ENCODE data around the gene USP33.

USP33 gene

DNA sequence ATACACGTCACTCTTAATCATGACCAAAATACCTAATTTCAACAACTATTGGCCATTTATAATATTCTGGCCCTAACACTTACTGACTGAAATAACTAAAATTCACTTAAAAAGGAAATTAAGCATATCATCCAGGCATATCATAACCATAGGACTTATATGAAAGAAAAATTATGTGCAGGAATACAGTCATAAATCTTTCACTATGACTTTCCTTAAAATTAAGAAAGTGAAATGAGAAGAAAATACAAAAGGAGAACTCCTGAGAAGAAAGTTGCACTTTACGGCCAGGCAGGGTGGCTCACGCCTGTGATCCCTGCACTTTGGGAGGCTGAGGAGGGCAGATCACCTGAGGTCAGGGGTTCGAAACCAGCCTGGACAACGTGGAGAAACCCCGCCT lies 86.6 kb downstream of the USP33 start:
- Histone ChIP-seq H4K20me1 (ENCODE audit: control insufficient read depth, insufficient read depth, low read depth, low read length) (peaks cover 16% of the 10 kb centered on the region), H3K4me3 (ENCODE audit: low read length) (no peak overlapping the region), H3K27ac (ENCODE audit: low read depth, low read length) (no peak overlapping the region), H3K4me2 (ENCODE audit: low read length) (no peak overlapping the region), H3K36me3 (ENCODE audit: control insufficient read depth, low read length) (peaks cover 20% of the 10 kb centered on the region), H3K79me2 (ENCODE audit: control insufficient read depth, low read length) (peaks cover 100% of the 10 kb centered on the region), H3F3A (ENCODE audit: control insufficient read depth, insufficient read depth) (no peaks in the 10 kb centered on the region), H3K9me3 (ENCODE audit: control insufficient read depth, insufficient read depth, low read length) (no peaks in the 10 kb centered on the region), H3K27me3 (ENCODE audit: control insufficient read depth, low read length) (no peaks in the 10 kb centered on the region), H3K4me1 (ENCODE audit: control insufficient read depth, low read length) (peaks cover 14% of the 10 kb centered on the region; the same call in 1 of the 2 replicates), H3K9me2 (replicated peaks; ENCODE audit: control insufficient read depth, low read length) (no peaks in the 10 kb centered on the region)
- TF ChIP-seq, protein P1, sequence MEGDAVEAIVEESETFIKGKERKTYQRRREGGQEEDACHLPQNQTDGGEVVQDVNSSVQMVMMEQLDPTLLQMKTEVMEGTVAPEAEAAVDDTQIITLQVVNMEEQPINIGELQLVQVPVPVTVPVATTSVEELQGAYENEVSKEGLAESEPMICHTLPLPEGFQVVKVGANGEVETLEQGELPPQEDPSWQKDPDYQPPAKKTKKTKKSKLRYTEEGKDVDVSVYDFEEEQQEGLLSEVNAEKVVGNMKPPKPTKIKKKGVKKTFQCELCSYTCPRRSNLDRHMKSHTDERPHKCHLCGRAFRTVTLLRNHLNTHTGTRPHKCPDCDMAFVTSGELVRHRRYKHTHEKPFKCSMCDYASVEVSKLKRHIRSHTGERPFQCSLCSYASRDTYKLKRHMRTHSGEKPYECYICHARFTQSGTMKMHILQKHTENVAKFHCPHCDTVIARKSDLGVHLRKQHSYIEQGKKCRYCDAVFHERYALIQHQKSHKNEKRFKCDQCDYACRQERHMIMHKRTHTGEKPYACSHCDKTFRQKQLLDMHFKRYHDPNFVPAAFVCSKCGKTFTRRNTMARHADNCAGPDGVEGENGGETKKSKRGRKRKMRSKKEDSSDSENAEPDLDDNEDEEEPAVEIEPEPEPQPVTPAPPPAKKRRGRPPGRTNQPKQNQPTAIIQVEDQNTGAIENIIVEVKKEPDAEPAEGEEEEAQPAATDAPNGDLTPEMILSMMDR (IDR thresholded peaks at IDR 0.05; ENCODE audit: low read depth, low read length, poor library complexity, severe bottlenecking): no peak
- no peak for TF ChIP-seq EZH2phosphoT487 (IDR thresholded peaks at IDR 0.05; ENCODE audit: borderline replicate concordance, low read length)

- Histone ChIP-seq H3K79me2 (ENCODE audit: control insufficient read depth, low read length) (peaks cover 100% of the 10 kb centered on the region), H3K9me3 (ENCODE audit: control insufficient read depth, insufficient read depth, low read length) (no peaks in the 10 kb centered on the region), H3K4me3 (ENCODE audit: low read length) (no peak overlapping the region), H3K27me3 (ENCODE audit: control insufficient read depth, low read length) (no peaks in the 10 kb centered on the region), H3K9me2 (replicated peaks; ENCODE audit: control insufficient read depth, low read length) (no peaks in the 10 kb centered on the region), H3K4me2 (ENCODE audit: low read length) (no peak overlapping the region), H4K20me1 (ENCODE audit: control insufficient read depth, insufficient read depth, low read depth, low read length) (peaks cover 16% of the 10 kb centered on the region), H3K27ac (ENCODE audit: low read depth, low read length) (no peak overlapping the region), H3K36me3 (ENCODE audit: control insufficient read depth, low read length) (peaks cover 17% of the 10 kb centered on the region), H3F3A (ENCODE audit: control insufficient read depth, insufficient read depth) (no peaks in the 10 kb centered on the region), H3K4me1 (ENCODE audit: control insufficient read depth, low read length) (peaks cover 14% of the 10 kb centered on the region; the same call in 1 of the 2 replicates)
- no peak for TF ChIP-seq EZH2phosphoT487 (IDR thresholded peaks at IDR 0.05; ENCODE audit: borderline replicate concordance, low read length)
- TF ChIP-seq, protein P1 (IDR thresholded peaks at IDR 0.05; ENCODE audit: low read depth, low read length, poor library complexity, severe bottlenecking): no peak
Measured at GRCh38 chr1:77672374-77672773, 87.3 kb downstream of the USP33 start.

- TF ChIP-seq EZH2phosphoT487 (IDR thresholded peaks at IDR 0.05; ENCODE audit: borderline replicate concordance, low read length): no peak
- H3K9me2 ChIP-seq (replicated peaks; ENCODE audit: control insufficient read depth, low read length): no peaks in the 10 kb centered on the region
- no peaks in the 10 kb centered on the region for H3K27me3 ChIP-seq (ENCODE audit: control insufficient read depth, low read length)
- peaks cover 12% of the 10 kb centered on the region for H3K36me3 ChIP-seq (ENCODE audit: control insufficient read depth, low read length)
- H4K20me1 ChIP-seq (ENCODE audit: control insufficient read depth, insufficient read depth, low read depth, low read length): peaks cover 16% of the 10 kb centered on the region; the same call in 1 of the 2 replicates
- H3K9me3 ChIP-seq (ENCODE audit: control insufficient read depth, insufficient read depth, low read length): no peaks in the 10 kb centered on the region
- H3F3A ChIP-seq (ENCODE audit: control insufficient read depth, insufficient read depth): no peaks in the 10 kb centered on the region
- H3K79me2 ChIP-seq (ENCODE audit: control insufficient read depth, low read length): peaks cover 100% of the 10 kb centered on the region
- no peak overlapping the region for H3K4me2 ChIP-seq (ENCODE audit: low read length)
- no peak overlapping the region for H3K4me3 ChIP-seq (ENCODE audit: low read length)
- peaks cover 14% of the 10 kb centered on the region; the same call in 1 of the 2 replicates for H3K4me1 ChIP-seq (ENCODE audit: control insufficient read depth, low read length)
- H3K27ac ChIP-seq (ENCODE audit: low read depth, low read length): no peak overlapping the region
Measured at GRCh38 chr1:77671836-77672235, 87.8 kb downstream of the USP33 start.

GRCh38 chr1:77670330-77670729 lies 89.3 kb downstream of the USP33 start:
- H3K9me2 ChIP-seq (replicated peaks; ENCODE audit: control insufficient read depth, low read length): no peaks in the 10 kb centered on the region
- H3K4me3 ChIP-seq (ENCODE audit: low read length): no peak overlapping the region
- no peaks in the 10 kb centered on the region for H3F3A ChIP-seq (ENCODE audit: control insufficient read depth, insufficient read depth)
- no peak overlapping the region for H3K4me2 ChIP-seq (ENCODE audit: low read length)
- peaks cover 100% of the 10 kb centered on the region for H3K79me2 ChIP-seq (ENCODE audit: control insufficient read depth, low read length)
- no peaks in the 10 kb centered on the region for H3K9me3 ChIP-seq (ENCODE audit: control insufficient read depth, insufficient read depth, low read length)
- H4K20me1 ChIP-seq (ENCODE audit: control insufficient read depth, insufficient read depth, low read depth, low read length): 0 out of 2 replicates have a peak, but pooled peaks cover 9% of the 10 kb centered on the region
- H3K27ac ChIP-seq (ENCODE audit: low read depth, low read length): no peak overlapping the region
- H3K36me3 ChIP-seq (ENCODE audit: control insufficient read depth, low read length): peaks cover 3% of the 10 kb centered on the region; the same call in 1 of the 2 replicates
- H3K27me3 ChIP-seq (ENCODE audit: control insufficient read depth, low read length): no peaks in the 10 kb centered on the region
- no peak for TF ChIP-seq EZH2phosphoT487 (IDR thresholded peaks at IDR 0.05; ENCODE audit: borderline replicate concordance, low read length)
- TF ChIP-seq, protein P1 (IDR thresholded peaks at IDR 0.05; ENCODE audit: low read depth, low read length, poor library complexity, severe bottlenecking): no peak
- peaks cover 14% of the 10 kb centered on the region; the same call in 1 of the 2 replicates for H3K4me1 ChIP-seq (ENCODE audit: control insufficient read depth, low read length)

Data from DOHH2 (cell line).